ENCODE data around the gene DNM3.

Gene DNM3

GRCh38 chr1:171988243-171988885 lies 147.1 kb downstream of the DNM3 start:
- Histone ChIP-seq H3K9me3 (ENCODE audit: control insufficient read depth, insufficient read depth, low read length) (no peaks in the 10 kb centered on the region), H3K27ac (ENCODE audit: low read depth, low read length) (no peak overlapping the region), H3K27me3 (ENCODE audit: control insufficient read depth, low read length) (0 out of 2 replicates have a peak, but pooled peaks cover 4% of the 10 kb centered on the region), H3K79me2 (ENCODE audit: control insufficient read depth, low read length) (no peaks in the 10 kb centered on the region), H3K4me2 (ENCODE audit: low read length) (no peak overlapping the region), H3K9me2 (replicated peaks; ENCODE audit: control insufficient read depth, low read length) (no peaks in the 10 kb centered on the region), H4K20me1 (ENCODE audit: control insufficient read depth, insufficient read depth, low read depth, low read length) (no peaks in the 10 kb centered on the region), H3K36me3 (ENCODE audit: control insufficient read depth, low read length) (no peaks in the 10 kb centered on the region), H3K4me1 (ENCODE audit: control insufficient read depth, low read length) (no peaks in the 10 kb centered on the region), H3F3A (ENCODE audit: control insufficient read depth, insufficient read depth) (no peaks in the 10 kb centered on the region), H3K4me3 (ENCODE audit: low read length) (no peak overlapping the region)
- no peak for TF ChIP-seq CTCF (IDR thresholded peaks at IDR 0.05; ENCODE audit: low read depth, low read length, poor library complexity, severe bottlenecking)
- TF ChIP-seq EZH2phosphoT487 (IDR thresholded peaks at IDR 0.05; ENCODE audit: borderline replicate concordance, low read length): no peak

GRCh38 chr1:171990371-171990770 lies 149.1 kb downstream of the DNM3 start:
- Histone ChIP-seq H3K9me3 (ENCODE audit: control insufficient read depth, insufficient read depth, low read length) (no peaks in the 10 kb centered on the region), H3F3A (ENCODE audit: control insufficient read depth, insufficient read depth) (no peaks in the 10 kb centered on the region), H3K27ac (ENCODE audit: low read depth, low read length) (no peak overlapping the region), H3K4me2 (ENCODE audit: low read length) (no peak overlapping the region), H3K9me2 (replicated peaks; ENCODE audit: control insufficient read depth, low read length) (no peaks in the 10 kb centered on the region), H3K27me3 (ENCODE audit: control insufficient read depth, low read length) (0 out of 2 replicates have a peak, but pooled peaks cover 4% of the 10 kb centered on the region), H3K36me3 (ENCODE audit: control insufficient read depth, low read length) (no peaks in the 10 kb centered on the region), H3K4me3 (ENCODE audit: low read length) (no peak overlapping the region), H4K20me1 (ENCODE audit: control insufficient read depth, insufficient read depth, low read depth, low read length) (no peaks in the 10 kb centered on the region), H3K79me2 (ENCODE audit: control insufficient read depth, low read length) (no peaks in the 10 kb centered on the region), H3K4me1 (ENCODE audit: control insufficient read depth, low read length) (no peaks in the 10 kb centered on the region)
- no peak for TF ChIP-seq EZH2phosphoT487 (IDR thresholded peaks at IDR 0.05; ENCODE audit: borderline replicate concordance, low read length)
- no peak for TF ChIP-seq CTCF (IDR thresholded peaks at IDR 0.05; ENCODE audit: low read depth, low read length, poor library complexity, severe bottlenecking)

- Histone ChIP-seq H3K36me3 (ENCODE audit: control insufficient read depth, low read length) (no peaks in the 10 kb centered on the region), H3K27ac (ENCODE audit: low read depth, low read length) (no peak overlapping the region), H3K9me3 (ENCODE audit: control insufficient read depth, insufficient read depth, low read length) (no peaks in the 10 kb centered on the region), H3K9me2 (replicated peaks; ENCODE audit: control insufficient read depth, low read length) (no peaks in the 10 kb centered on the region), H3F3A (ENCODE audit: control insufficient read depth, insufficient read depth) (no peaks in the 10 kb centered on the region), H3K4me3 (ENCODE audit: low read length) (no peak overlapping the region), H3K27me3 (ENCODE audit: control insufficient read depth, low read length) (0 out of 2 replicates have a peak, but pooled peaks cover 7% of the 10 kb centered on the region), H3K79me2 (ENCODE audit: control insufficient read depth, low read length) (no peaks in the 10 kb centered on the region), H3K4me1 (ENCODE audit: control insufficient read depth, low read length) (no peaks in the 10 kb centered on the region), H4K20me1 (ENCODE audit: control insufficient read depth, insufficient read depth, low read depth, low read length) (no peaks in the 10 kb centered on the region), H3K4me2 (ENCODE audit: low read length) (no peak overlapping the region)
- TF ChIP-seq CTCF (IDR thresholded peaks at IDR 0.05; ENCODE audit: low read depth, low read length, poor library complexity, severe bottlenecking) (no peak), EZH2phosphoT487 (IDR thresholded peaks at IDR 0.05; ENCODE audit: borderline replicate concordance, low read length) (no peak)
These were observed 153.0 kb downstream of the DNM3 start for GRCh38 chr1:171994293-171994692.

Measured in DOHH2 (cell line).